ENCODE data around the gene COL6A2. TPM values are rescaled to one million over a fixed set of nuclear protein-coding genes. Genes with fewer than 3 reads are reported as not detected.

Gene COL6A2
- total and polyA plus RNA-seq, 2 of the 13 experiments (the other 11 are each of a cell fraction or from before 2014, with no cell fraction given), result 0.07 to 0.41 TPM

DNA sequence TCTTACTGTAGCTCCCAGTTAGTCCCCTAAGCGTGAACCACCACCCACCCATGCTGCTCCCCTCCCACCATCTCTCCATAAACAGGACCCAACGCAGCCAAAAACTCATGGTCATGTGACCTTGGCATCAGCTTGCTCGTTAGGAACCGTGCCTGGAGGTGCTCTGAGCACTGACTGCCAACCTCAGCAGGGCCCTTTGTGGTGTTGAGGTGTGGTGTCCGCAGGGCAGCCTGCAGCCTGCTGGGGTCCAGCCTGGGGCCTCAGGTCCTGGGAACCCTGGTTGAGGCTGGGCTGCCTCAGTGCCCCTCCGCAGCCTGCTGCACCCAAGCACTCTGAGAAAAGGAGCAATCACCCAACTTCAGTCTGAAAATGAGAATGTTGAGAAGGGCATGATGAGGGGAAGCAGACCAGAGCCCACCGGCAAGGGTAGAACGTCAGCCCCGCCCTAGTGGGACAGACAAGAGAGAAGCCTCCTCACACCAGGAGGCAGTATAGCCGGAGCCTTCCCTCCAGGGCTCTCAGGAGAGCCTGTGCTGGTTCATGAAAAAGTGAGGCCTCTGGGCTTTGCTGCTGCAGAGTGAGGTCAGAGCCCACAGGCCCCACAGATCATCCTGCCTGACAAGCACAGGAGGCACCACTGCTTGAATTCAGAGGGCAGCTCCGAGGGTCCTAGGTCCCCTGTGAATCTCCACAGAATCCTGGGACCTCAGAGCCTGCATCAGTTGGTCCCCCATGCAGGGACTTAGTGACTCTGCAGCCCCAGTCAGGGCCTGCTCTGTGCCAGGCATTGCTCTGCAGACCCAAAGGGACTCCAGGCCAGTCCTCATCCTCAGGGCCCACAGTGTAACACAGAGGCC, 4.9 kb upstream of the COL6A2 start:
- no peaks in the 10 kb centered on the region for H4K20me1 ChIP-seq (ENCODE audit: insufficient read depth, low read length)

DNA sequence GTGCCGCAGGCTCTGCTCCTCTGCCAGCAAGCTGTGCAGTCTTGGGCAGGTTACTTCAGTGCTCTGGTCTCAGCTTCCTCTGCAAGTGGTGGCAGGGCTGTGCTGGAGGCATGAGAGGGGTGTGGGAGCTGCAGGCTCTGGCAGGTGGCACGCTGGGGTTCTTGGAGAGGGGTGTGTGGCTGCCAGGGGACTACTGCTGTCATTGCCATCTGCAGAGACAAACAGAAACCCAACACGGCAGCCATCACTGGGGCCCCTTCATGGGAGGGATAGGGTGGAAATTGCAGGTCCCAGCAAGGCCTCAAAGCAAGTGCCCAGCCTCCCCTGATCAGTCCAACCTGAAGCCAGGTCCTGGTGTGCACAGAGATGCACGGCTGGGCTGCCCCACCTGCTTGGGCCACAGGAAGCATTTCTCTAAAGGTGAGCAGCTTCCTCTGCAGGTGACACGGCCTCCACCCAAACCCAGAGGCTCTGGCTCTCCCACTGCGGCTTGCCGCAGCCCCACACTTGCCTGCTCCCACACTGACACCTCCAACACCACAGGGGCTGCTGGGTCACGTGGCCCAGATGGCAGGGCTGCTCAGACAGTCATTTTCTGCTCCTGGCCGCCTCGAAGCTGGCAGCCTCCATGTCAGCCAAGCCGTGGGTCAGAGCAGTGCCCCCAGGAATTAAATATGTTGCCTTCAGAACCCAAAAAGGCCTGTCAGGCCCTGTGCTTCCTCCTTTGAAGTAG, 4.1 kb upstream of the COL6A2 start:
- 9% methylated on average over 4 of the region's 11 CpGs for WGBS (ENCODE audit: low lambda C conversion rate)
- H3K27ac ChIP-seq (ENCODE audit: extremely low read length, insufficient read depth, low read length), result no peak overlapping the region
- DNase-seq (ENCODE audit: low spot score) (no peak), FAIRE-seq (no peak), ATAC-seq (no peak)
- no peaks in the 10 kb centered on the region for H3K79me2 ChIP-seq (ENCODE audit: insufficient read depth, low read length)
- no peaks in the 10 kb centered on the region for H3K36me3 ChIP-seq (replicated peaks in 1 of 2; ENCODE audit: control insufficient read depth in 1 of 2, insufficient read depth in 2 of 2, low read length in 2 of 2)
- H3K9ac ChIP-seq (ENCODE audit: insufficient read depth, low read depth, low read length), result no peak overlapping the region
- BruUV-seq (replicated peaks), result no TSS peak
- TF ChIP-seq, protein P1, sequence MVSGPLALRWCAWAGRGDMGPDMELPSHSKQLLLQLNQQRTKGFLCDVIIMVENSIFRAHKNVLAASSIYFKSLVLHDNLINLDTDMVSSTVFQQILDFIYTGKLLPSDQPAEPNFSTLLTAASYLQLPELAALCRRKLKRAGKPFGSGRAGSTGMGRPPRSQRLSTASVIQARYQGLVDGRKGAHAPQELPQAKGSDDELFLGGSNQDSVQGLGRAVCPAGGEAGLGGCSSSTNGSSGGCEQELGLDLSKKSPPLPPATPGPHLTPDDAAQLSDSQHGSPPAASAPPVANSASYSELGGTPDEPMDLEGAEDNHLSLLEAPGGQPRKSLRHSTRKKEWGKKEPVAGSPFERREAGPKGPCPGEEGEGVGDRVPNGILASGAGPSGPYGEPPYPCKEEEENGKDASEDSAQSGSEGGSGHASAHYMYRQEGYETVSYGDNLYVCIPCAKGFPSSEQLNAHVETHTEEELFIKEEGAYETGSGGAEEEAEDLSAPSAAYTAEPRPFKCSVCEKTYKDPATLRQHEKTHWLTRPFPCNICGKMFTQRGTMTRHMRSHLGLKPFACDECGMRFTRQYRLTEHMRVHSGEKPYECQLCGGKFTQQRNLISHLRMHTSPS (CRISPR knock-in tag; IDR thresholded peaks at IDR 0.05; ENCODE audit: low read depth), result no peak
- TF ChIP-seq ZNF768 (CRISPR knock-in tag; IDR thresholded peaks at IDR 0.05), result peak; percentile 18; the same call in 1 of the 2 replicates
- H4K20me1 ChIP-seq (ENCODE audit: insufficient read depth, low read length), result no peaks in the 10 kb centered on the region
- H2AFZ ChIP-seq (ENCODE audit: low read length), result no peak overlapping the region
- no peaks in the 10 kb centered on the region for H3K4me1 ChIP-seq (ENCODE audit: insufficient read depth, low read length)
- CTCF ChIA-PET (ENCODE audit: low intra/inter-chr PET ratio, low total read pairs), result no interaction called here
- H3K4me3 ChIP-seq (replicated peaks in 1 of 3; ENCODE audit: insufficient read depth in 1 of 3, low read depth in 2 of 3, low read length in 3 of 3), result no peak overlapping the region
- no peaks in the 10 kb centered on the region for H3K9me3 ChIP-seq (ENCODE audit: low read length)
- in situ Hi-C loops (cut with HindIII; ENCODE audit: extremely low pct_ligation_motif_present, low pct_unique_long_range_greater_than_20kb), result no loop called here
- intact Hi-C loops (cut with micrococcal nuclease; ENCODE audit: unreplicated experiment), result no loop called here
- H3K4me2 ChIP-seq (ENCODE audit: low read depth, low read length), result no peak overlapping the region
- POLR2A ChIA-PET, result no interaction called here
- peaks cover 11 to 49% of the 10 kb centered on the region in 2 experiments for H3K27me3 ChIP-seq (ENCODE audit: control insufficient read depth in 1 of 2, insufficient read depth in 2 of 2, low read length in 2 of 2)

More for the DNA sequence above, 4.9 kb upstream of the COL6A2 start:
- FAIRE-seq (no peak), DNase-seq (ENCODE audit: low spot score) (no peak), ATAC-seq (no peak)
- no TSS peak for BruUV-seq (replicated peaks)
- no peaks in the 10 kb centered on the region for H3K4me1 ChIP-seq (ENCODE audit: insufficient read depth, low read length)
- H3K79me2 ChIP-seq (ENCODE audit: insufficient read depth, low read length), result no peaks in the 10 kb centered on the region
- ChIA-PET POLR2A (no interaction called here), CTCF (ENCODE audit: low intra/inter-chr PET ratio, low total read pairs) (no interaction called here)
- H3K4me2 ChIP-seq (ENCODE audit: low read depth, low read length), result no peak overlapping the region
- H3K27ac ChIP-seq (ENCODE audit: extremely low read length, insufficient read depth, low read length), result no peak overlapping the region
- no peak overlapping the region for H3K9ac ChIP-seq (ENCODE audit: insufficient read depth, low read depth, low read length)
- H3K9me3 ChIP-seq (ENCODE audit: low read length), result no peaks in the 10 kb centered on the region
- TF ChIP-seq, protein P2, sequence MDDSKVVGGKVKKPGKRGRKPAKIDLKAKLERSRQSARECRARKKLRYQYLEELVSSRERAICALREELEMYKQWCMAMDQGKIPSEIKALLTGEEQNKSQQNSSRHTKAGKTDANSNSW (CRISPR knock-in tag; IDR thresholded peaks at IDR 0.05; ENCODE audit: borderline replicate concordance), result no peak
- no peak for TF ChIP-seq MEF2D (CRISPR knock-in tag; IDR thresholded peaks at IDR 0.05)
- TF ChIP-seq GLI4 (CRISPR knock-in tag; IDR thresholded peaks at IDR 0.05; ENCODE audit: borderline replicate concordance), result no peak
- no peak overlapping the region for H2AFZ ChIP-seq (ENCODE audit: low read length)
- in situ Hi-C loops (cut with HindIII; ENCODE audit: extremely low pct_ligation_motif_present, low pct_unique_long_range_greater_than_20kb), result no loop called here
- WGBS (ENCODE audit: low lambda C conversion rate), result 15% methylated on average over 10 of the region's 11 CpGs
- no peak overlapping the region for H3K4me3 ChIP-seq (replicated peaks in 1 of 3; ENCODE audit: insufficient read depth in 1 of 3, low read depth in 2 of 3, low read length in 3 of 3)
- H3K27me3 ChIP-seq (ENCODE audit: control insufficient read depth in 1 of 2, insufficient read depth in 2 of 2, low read length in 2 of 2), result peaks cover 11 to 47% of the 10 kb centered on the region in 2 experiments
- intact Hi-C loops (cut with micrococcal nuclease; ENCODE audit: unreplicated experiment), result no loop called here
- no peaks in the 10 kb centered on the region for H3K36me3 ChIP-seq (replicated peaks in 1 of 2; ENCODE audit: control insufficient read depth in 1 of 2, insufficient read depth in 2 of 2, low read length in 2 of 2)
